ENCODE measurements around the gene CCT6B. TPM values are rescaled to one million over a fixed set of nuclear protein-coding genes. Genes with fewer than 3 reads are reported as not detected.

Gene CCT6B
- total and polyA plus RNA-seq, 9 of the 15 experiments (the other 6 are each of a cell fraction or from before 2014, with no cell fraction given), result 0.25 to 0.91 (median 0.58) TPM

- Histone ChIP-seq H3K36me3 (ENCODE audit: control insufficient read depth, insufficient read depth, low read length) (no peaks in the 10 kb centered on the region), H3K27ac (ENCODE audit: extremely low read depth, low read depth, low read length) (no peak overlapping the region), H3K4me1 (replicated peaks in 1 of 2; ENCODE audit: control insufficient read depth in 2 of 2, insufficient read depth in 2 of 2, low read length in 2 of 2) (peaks cover 21 to 31% of the 10 kb centered on the region in 2 experiments; a peak in 3 of 5 replicates), H3K4me3 (no peak overlapping the region), H3K4me2 (ENCODE audit: insufficient read depth, low read length) (peak overlapping the region; percentile 8; the same call in 1 of the 2 replicates), H3K9me3 (replicated peaks; ENCODE audit: control insufficient read depth, insufficient read depth, low read depth, low read length) (no peaks in the 10 kb centered on the region), H4K20me1 (replicated peaks; ENCODE audit: control insufficient read depth, insufficient read depth, low read length) (peaks cover 17% of the 10 kb centered on the region), H2AFZ (ENCODE audit: low read depth, low read length) (no peak overlapping the region), H3K9me1 (ENCODE audit: control insufficient read depth, insufficient read depth, low read length) (no peaks in the 10 kb centered on the region), H3K9ac (ENCODE audit: insufficient read depth in 1 of 2, low read depth in 2 of 2, low read length in 2 of 2) (no peak overlapping the region), H3K27me3 (ENCODE audit: control insufficient read depth in 2 of 2, insufficient read depth in 2 of 2, low read length in 2 of 2) (peaks cover 0 to 17% of the 10 kb centered on the region in 2 experiments; a peak in 1 of 5 replicates), H3K79me2 (ENCODE audit: control insufficient read depth, insufficient read depth, low read length) (no peaks in the 10 kb centered on the region)
- FAIRE-seq, result peak; percentile 89
- ATAC-seq, result peak; percentile 73
- 0% methylated on average over 7 of the region's 7 CpGs for WGBS (ENCODE audit: insufficient coverage, low coverage, missing lambda C conversion rate)
- ChIA-PET CTCF (ENCODE audit: low intra/inter-chr PET ratio) (no interaction called here), POLR2A (interaction anchor here (0.8 kb wide), 1 partner anchor 72 kb away, joined by 4 read pairs; no protein-coding TSS in a partner anchor)
- in situ Hi-C loops (cut with MboI) (loop anchor here (10.0 kb wide), 1 partner anchor 342 kb away; no protein-coding TSS in a partner anchor), intact Hi-C loops (cut with micrococcal nuclease) (loop anchor here (10.0 kb wide), 1 partner anchor 238 kb away; the partner anchor contains the start of gene FNDC8)
- DNase-seq (ENCODE audit: extremely low read depth in 1 of 4, low spot score in 3 of 4), result peak in 2 of 4 experiments; percentile 57 to 72
- BruUV-seq (replicated peaks), result no TSS peak
- TF ChIP-seq PML (IDR thresholded peaks at IDR 0.05; ENCODE audit: low read length) (peak; percentile 94), ZNF436 (CRISPR knock-in tag; IDR thresholded peaks at IDR 0.05) (no peak), NFIC (IDR thresholded peaks at IDR 0.05) (peak; percentile 48; the same call in 1 of the 2 replicates), TCF7L2 (IDR thresholded peaks at IDR 0.05; ENCODE audit: low read depth, low read length) (no peak), CTBP1 (IDR thresholded peaks at IDR 0.05; ENCODE audit: borderline replicate concordance) (peak; percentile 82), MAFK (IDR thresholded peaks at IDR 0.05; ENCODE audit: low read length) (peak; percentile 18; the same call in 1 of the 2 replicates), HNRNPLL (IDR thresholded peaks at IDR 0.05; ENCODE audit: low read depth, low read length, poor library complexity, severe bottlenecking) (no peak), TCF3 (CRISPR knock-in tag; IDR thresholded peaks at IDR 0.05) (peak; percentile 91), FOXA3 (CRISPR knock-in tag; conservative IDR thresholded peaks at IDR 0.05 in 1 of 2, IDR thresholded peaks at IDR 0.05 in 1 of 2) (peak; percentile 79 to 98; a peak in 3 of 4 replicates), POLR2AphosphoS5 (IDR thresholded peaks at IDR 0.05; ENCODE audit: control insufficient read depth, insufficient read depth, low read depth, low read length) (peak; percentile 60; the same call in 1 of the 2 replicates), HES1 (IDR thresholded peaks at IDR 0.05; ENCODE audit: low read depth) (peak; percentile 95), SMARCA4 (IDR thresholded peaks at IDR 0.05) (peak; percentile 81), PHB2 (IDR thresholded peaks at IDR 0.05; ENCODE audit: low read depth) (peak; percentile 58; the same call in 1 of the 2 replicates), NCOR1 (IDR thresholded peaks at IDR 0.05) (peak; percentile 91), MNT (conservative IDR thresholded peaks at IDR 0.05) (peak in 1 of 2 experiments; percentile 48; a peak in 2 of 4 replicates), PBX2 (CRISPR knock-in tag; IDR thresholded peaks at IDR 0.05; ENCODE audit: low read depth) (no peak), PBX2 (tag; conservative IDR thresholded peaks at IDR 0.05; ENCODE audit: low read depth) (0 out of 2 replicates have a peak, but pooled peaks have one; percentile 20), ASH1L (IDR thresholded peaks at IDR 0.05; ENCODE audit: borderline replicate concordance, low read depth, partially characterized antibody) (no peak), ZNF583 (CRISPR knock-in tag; IDR thresholded peaks at IDR 0.05) (peak; percentile 44; the same call in 1 of the 2 replicates), MECOM (CRISPR knock-in tag; IDR thresholded peaks at IDR 0.05) (no peak)
Observed at GRCh38 chr17:34886831-34887230, 74.4 kb downstream of the CCT6B start.
